CD1c-positive myeloid dendritic cell (primary cell): Measurements from ENCODE around the gene TAF9B.
"Not testable (repeated sequence)": the region's sequence is repeated elsewhere in the genome, so short reads cannot be mapped to it uniquely, and the experiment has no call there.

ENCODE experiments used
- DNase-seq: peaks from one replicate; pipeline ENCODE4 v3.0.0-alpha.2; 2016; ENCODE audit errors: extremely low spot score

The TAF9B gene

DNA sequence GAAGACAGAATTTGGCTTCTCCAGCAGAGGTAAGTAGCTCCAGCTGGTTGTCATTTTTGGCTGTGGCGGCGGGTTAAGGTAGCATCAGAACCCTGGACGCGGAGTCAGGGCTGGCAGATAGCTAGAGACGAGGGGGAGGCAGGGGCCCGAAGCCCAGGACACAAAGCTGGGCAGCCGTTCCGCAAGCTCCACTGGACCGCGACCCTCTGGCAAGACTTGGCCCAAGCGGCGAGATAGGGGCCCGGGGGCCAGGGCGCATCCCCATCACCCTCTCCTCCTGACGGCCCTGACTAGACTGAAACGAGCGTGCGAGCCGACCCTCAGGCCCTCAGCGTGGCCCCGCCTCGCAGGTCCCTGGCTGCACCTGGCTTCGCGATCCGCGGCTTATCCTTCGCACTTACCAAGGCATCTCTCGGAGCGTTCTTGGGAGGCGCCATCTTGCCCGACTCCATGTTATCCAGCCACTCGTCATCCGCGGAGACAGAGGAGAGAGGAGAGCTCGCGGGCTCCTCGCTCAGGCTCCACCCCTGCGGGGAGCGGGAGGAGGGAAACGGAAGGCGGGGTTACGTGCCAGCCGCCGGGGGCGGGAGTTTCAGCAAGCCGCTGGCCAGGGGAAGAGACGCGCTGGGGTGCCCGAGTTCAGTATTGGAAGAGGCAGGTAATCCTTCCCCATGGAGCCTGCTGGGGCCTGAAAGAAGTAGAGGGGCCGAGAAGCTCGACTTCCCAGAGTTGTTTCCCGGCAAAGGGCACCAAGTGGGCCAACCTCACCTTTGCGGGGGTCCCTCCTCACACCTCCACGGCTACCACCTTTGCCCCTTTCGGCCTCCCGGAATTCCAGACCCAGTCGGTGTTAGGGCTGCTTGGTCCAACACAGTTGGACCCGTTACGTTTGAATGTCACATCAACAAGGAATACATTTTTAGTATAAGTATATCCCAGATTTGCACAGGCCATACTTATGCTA, at the start of gene TAF9B:
Gene TAF9B, minus strand, starts transcription at position 491 of the 964 bp plus-strand sequence. Its CDS starts 39 bp downstream, at position 452.
- DNase-seq = peak; percentile 87

GRCh38 chrX:78182881-78183280, 43.4 kb upstream of the TAF9B start:
- no peak for DNase-seq

GRCh38 chrX:78181307-78181706, 41.9 kb upstream of the TAF9B start:
- no peak for DNase-seq

- DNase-seq = no peak
These were observed 28.6 kb upstream of the TAF9B start for GRCh38 chrX:78168065-78168464.

GRCh38 chrX:78165425-78165824, 26.0 kb upstream of the TAF9B start:
- no peak for DNase-seq

DNA sequence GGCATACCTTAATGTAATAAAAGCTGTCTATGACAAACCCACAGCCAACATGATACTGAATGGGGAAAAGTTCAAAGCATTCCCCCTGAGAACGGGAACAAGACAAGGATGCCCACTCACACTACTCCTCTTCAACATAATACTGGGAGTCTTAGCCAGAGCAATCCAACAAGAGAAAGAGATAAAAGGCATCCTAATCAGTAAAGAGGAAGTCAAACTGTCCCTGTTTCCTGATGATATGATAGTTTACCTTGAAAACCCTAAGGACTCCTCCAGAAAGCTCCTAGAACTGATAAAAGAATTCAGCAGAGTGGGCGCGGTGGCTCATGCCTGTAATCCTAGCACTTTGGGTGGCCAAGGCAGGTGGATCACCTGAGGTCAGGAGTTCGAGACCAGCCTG, 23.7 kb upstream of the TAF9B start:
- DNase-seq = not testable (repeated sequence)

- not testable (repeated sequence) for DNase-seq
These were observed 21.3 kb upstream of the TAF9B start for GRCh38 chrX:78160711-78161110.

- DNase-seq = not testable (repeated sequence)
These were observed 18.4 kb upstream of the TAF9B start for GRCh38 chrX:78157846-78158245.

DNA sequence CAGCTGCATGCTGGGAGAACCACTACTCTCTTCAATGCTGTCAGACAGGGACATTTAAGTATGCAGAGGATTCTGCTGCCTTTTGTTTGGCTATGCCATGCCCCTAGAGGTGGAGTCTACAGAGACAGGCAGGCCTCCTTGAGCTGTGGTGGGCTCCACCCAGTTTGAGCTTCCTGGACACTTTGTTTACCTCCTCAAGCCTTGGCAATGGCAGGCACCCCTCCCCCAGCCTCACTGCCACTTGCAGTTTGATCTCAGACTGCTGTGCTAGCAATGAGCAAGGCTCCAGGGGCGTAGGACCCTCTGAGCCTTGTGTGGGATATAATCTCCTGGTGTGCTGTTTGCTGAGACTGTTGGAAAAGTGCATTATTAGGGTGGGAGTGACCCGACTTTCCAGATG, 17.9 kb upstream of the TAF9B start:
- not testable (repeated sequence) for DNase-seq

GRCh38 chrX:78147002-78147540, 7.6 kb upstream of the TAF9B start:
- not testable (repeated sequence) for DNase-seq

- DNase-seq = no peak
These were observed 756 bp upstream of the TAF9B start for GRCh38 chrX:78140206-78140605.

DNA sequence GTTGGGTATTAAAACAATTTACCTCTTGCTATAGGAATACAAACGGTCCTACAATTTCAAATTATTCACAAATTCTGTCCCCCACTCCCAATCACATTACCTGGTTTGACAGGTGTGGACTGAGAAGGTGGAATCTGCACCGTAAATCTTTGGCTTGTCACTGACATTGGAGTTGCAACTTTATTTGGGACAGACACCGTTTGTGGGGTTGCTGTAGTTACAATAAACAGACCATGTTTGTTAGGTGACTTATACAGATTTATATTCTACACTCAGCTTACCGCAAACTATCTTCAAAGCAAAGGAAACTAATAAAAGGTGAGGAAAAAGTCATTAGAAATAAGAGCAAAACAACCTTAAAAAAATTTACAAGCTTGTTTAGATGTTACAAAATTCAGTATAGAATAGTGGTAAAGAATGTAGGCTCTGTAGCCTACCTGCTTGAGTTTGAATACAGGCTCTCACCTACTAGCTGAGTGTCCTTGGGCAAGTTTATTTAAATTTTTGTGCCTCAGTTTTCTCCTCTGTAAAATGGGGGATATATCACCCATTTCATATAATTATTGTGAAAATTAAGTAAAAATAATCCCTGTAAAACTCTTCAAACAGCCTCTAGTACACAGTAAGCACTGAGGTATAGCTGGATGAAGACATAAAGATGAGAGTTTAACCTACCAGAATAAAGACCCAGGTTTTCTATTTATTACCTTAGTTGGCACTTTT, 6.1 kb downstream of the TAF9B start:
- DNase-seq = no peak

- no peak for DNase-seq
These were observed 8.3 kb downstream of the TAF9B start for GRCh38 chrX:78131117-78131516.

GRCh38 chrX:78130396-78130795, 9.1 kb downstream of the TAF9B start:
- DNase-seq = no peak

DNA sequence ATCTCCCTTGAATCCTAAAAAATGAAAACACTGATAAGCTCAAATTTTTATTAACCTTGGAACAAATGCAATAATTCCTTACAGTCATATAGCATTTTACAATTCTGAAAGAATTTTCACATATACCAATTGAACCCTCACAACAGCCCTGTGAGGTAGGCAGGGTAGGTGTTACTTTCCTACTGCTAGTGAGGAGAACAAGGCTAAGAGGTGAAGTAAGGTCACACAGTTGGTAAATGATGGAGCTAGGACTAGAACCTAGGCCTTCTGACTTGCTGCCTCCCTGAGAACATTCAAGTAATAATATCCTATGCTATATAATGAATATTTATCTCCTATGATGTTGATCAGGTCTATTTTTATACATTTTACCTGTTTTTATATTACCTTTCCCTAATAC, 9.7 kb downstream of the TAF9B start:
- no peak for DNase-seq

DNA sequence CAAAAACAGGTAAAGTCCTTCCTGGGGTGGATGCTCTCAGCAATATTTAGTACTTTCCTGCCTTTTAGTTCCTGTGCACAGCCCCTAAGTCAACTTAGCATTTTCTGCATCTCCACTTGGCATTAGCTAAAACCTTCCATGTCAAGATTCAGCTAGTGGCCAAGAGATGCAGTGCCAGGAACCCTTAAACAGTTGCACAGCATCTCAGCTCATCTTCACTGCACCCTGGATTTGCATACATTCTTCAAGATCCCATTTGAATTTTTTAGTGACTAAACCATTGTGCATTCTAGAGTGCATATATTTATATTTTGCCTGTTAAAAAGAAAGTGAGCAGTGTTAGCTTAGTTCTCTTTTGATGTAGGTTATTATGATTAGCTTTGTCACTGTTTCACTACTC, 13.7 kb downstream of the TAF9B start:
- not testable (repeated sequence) for DNase-seq

DNA sequence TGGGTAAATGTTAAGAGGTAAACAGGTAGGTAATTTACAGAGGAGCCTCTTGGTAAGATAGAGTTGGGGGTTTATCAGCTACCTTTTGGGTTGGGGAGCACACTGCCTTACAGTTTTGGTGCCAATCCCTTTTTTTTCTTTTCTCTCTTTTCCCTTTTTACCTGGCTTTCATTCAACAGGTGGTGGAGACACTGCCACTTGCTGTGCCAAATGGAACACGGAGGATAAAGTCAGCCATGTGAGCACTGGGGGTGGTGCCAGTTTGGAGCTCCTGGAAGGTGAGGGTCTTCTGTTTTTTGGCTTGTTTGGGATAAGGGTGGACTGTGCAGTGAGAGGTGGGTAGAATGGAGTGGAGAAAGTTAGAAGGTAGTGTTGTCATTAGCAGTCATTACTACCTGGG, 14.3 kb downstream of the TAF9B start:
- DNase-seq = no peak

GRCh38 chrX:78124307-78124706, 15.1 kb downstream of the TAF9B start:
- DNase-seq = no peak

GRCh38 chrX:78123190-78123589, 16.3 kb downstream of the TAF9B start:
- DNase-seq = no peak

GRCh38 chrX:78119521-78120227, 19.8 kb downstream of the TAF9B start:
- no peak for DNase-seq

DNA sequence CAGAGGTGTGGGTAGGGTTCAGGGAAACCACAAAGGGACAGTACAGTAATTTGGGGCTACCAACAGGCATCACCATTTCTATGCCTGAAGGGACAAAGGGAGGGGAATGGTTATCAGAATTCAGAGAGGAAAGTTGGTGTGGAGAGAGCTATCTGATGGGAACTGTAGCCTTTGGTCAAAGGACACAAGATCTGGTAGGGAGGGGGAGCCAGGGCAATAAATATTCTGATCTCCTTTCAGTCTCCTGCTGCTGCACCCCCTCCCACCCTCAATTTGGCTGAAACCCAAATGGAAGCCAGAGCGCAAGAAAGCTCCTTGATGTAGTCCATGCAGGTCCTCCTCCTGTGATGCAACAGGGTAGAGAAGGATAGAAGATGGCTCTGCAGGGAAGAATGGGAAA, 20.8 kb downstream of the TAF9B start:
- no peak for DNase-seq

GRCh38 chrX:78116766-78117165, 22.7 kb downstream of the TAF9B start:
- DNase-seq = no peak
